Activated naive CD4-positive, alpha-beta T cell treated with anti-CD3 and anti-CD28 coated beads, Interleukin-2, amount 10 ng/mL, durations not matched to agents 7 days and 5 days (primary cell): Measurements from ENCODE around the gene CGB7.

ENCODE experiments used
- CTCF ChIA-PET: fragments of 350-600 bp; sonication (Branson Sonifier 250); formaldehyde crosslinking; loops from one replicate; lab custom pipeline; 2021; ENCODE audit warnings: antibody characterized with exemption; lab: Charles Lee
- DNase-seq: peaks from one replicate; pipeline ENCODE4 v3.0.0-alpha.2; 2020
- H3K27ac Mint-ChIP-seq: one replicate; pipeline ENCODE4 v1.8.0; 2021; ENCODE audit warnings: mild to moderate bottlenecking, moderate library complexity, mixed read lengths
- H3K27me3 Mint-ChIP-seq: one replicate; pipeline ENCODE4 v1.8.0; 2021; ENCODE audit warnings: mild to moderate bottlenecking, mixed read lengths
- H3K36me3 Mint-ChIP-seq: one replicate; pipeline ENCODE4 v1.8.0; 2021; ENCODE audit warnings: mixed read lengths
- H3K4me1 Mint-ChIP-seq: one replicate; pipeline ENCODE4 v1.8.0; 2021; ENCODE audit warnings: mixed read lengths
- H3K4me3 Mint-ChIP-seq: one replicate; pipeline ENCODE4 v1.8.0; 2021; ENCODE audit warnings: mild to moderate bottlenecking, moderate library complexity, mixed read lengths
- H3K9me3 Mint-ChIP-seq: one replicate; pipeline ENCODE4 v1.8.0; 2021; ENCODE audit warnings: mixed read lengths

CGB7 gene

GRCh38 chr19:49009828-49010227 is 47.7 kb downstream of the CGB7 start:
- no peaks in the 10 kb centered on the region for H3K27me3 Mint-ChIP-seq
- no peaks in the 10 kb centered on the region for H3K4me1 Mint-ChIP-seq
- CTCF ChIA-PET = interaction anchor here (1.4 to 3.8 kb wide), 4 partner anchors 8 to 16 kb away, joined by 3 to 27 read pairs (median 6); partner anchors contain the start of gene RUVBL2
- peaks cover 26% of the 10 kb centered on the region for H3K36me3 Mint-ChIP-seq
- H3K9me3 Mint-ChIP-seq = no peaks in the 10 kb centered on the region
- no peak overlapping the region for H3K27ac Mint-ChIP-seq
- DNase-seq = no peak
- no peak overlapping the region for H3K4me3 Mint-ChIP-seq

GRCh38 chr19:49006905-49007304 is 50.6 kb downstream of the CGB7 start:
- Mint-ChIP-seq H3K4me3 (no peak overlapping the region), H3K27ac (no peak overlapping the region), H3K36me3 (peaks cover 38% of the 10 kb centered on the region), H3K4me1 (no peaks in the 10 kb centered on the region), H3K9me3 (no peaks in the 10 kb centered on the region), H3K27me3 (no peaks in the 10 kb centered on the region)
- no peak for DNase-seq
- CTCF ChIA-PET = interaction anchor here (3.6 to 3.8 kb wide), 2 partner anchors 8 to 13 kb away, joined by 12 to 27 read pairs; partner anchors contain the start of genes GYS1 and RUVBL2

GRCh38 chr19:49004964-49005614 is 52.5 kb downstream of the CGB7 start:
- Mint-ChIP-seq H3K27me3 (no peaks in the 10 kb centered on the region), H3K36me3 (peaks cover 33% of the 10 kb centered on the region), H3K4me3 (no peak overlapping the region), H3K27ac (no peak overlapping the region), H3K4me1 (no peaks in the 10 kb centered on the region), H3K9me3 (no peaks in the 10 kb centered on the region)
- no peak for DNase-seq
- CTCF ChIA-PET = interaction anchor here (3.6 kb wide), 1 partner anchor 12 kb away, joined by 12 read pairs; the partner anchor contains the start of genes GYS1 and RUVBL2
